Loucy (cell line): Measurements from ENCODE around the gene OR5AU1.

Source experiments
- H2AFZ ChIP-seq: fragments of 200-600 bp; sonication (generic); 2 replicates; pipeline ENCODE4 v1.6.0; 2016; ENCODE audit warnings: antibody characterized with exemption, mild to moderate bottlenecking, low read length, moderate library complexity
- H3F3A ChIP-seq: fragments of 200-600 bp; 2 replicates; pipeline ENCODE4 v1.6.0; 2016; ENCODE audit warnings: antibody characterized with exemption, low read depth, mild to moderate bottlenecking
- H3K27me3 ChIP-seq: fragments of 200-600 bp; sonication (generic); 2 replicates; pipeline ENCODE4 v1.6.1; 2014; ENCODE audit warnings: low read length, mild to moderate bottlenecking; ENCODE audit not compliant: insufficient read depth, poor library complexity, severe bottlenecking
- H3K36me3 ChIP-seq: fragments of 200-600 bp; sonication (generic); 2 replicates; pipeline ENCODE4 v1.6.1; 2016; ENCODE audit warnings: low read length; ENCODE audit not compliant: insufficient read depth
- H3K4me1 ChIP-seq: fragments of 200-600 bp; sonication (generic); 2 replicates; pipeline ENCODE4 v1.5.1; 2014; ENCODE audit warnings: low read length, mild to moderate bottlenecking; ENCODE audit not compliant: insufficient read depth, poor library complexity, severe bottlenecking
- H3K4me2 ChIP-seq: fragments of 200-600 bp; sonication (generic); 2 replicates; pipeline ENCODE4 v1.6.0; 2014; ENCODE audit warnings: antibody characterized with exemption, low read length, low read depth, mild to moderate bottlenecking; ENCODE audit not compliant: poor library complexity, severe bottlenecking
- H3K4me3 ChIP-seq: fragments of 200-600 bp; sonication (generic); 2 replicates; pipeline ENCODE4 v1.5.1; 2014; ENCODE audit warnings: low read length, mild to moderate bottlenecking, mixed read lengths; ENCODE audit not compliant: poor library complexity, severe bottlenecking
- H3K79me2 ChIP-seq: fragments of 200-600 bp; sonication (generic); 2 replicates; pipeline ENCODE4 v1.6.1; 2014; ENCODE audit warnings: low read length; ENCODE audit not compliant: insufficient read depth
- H3K9ac ChIP-seq: fragments of 200-600 bp; sonication (generic); 2 replicates; pipeline ENCODE4 v1.6.0; 2014; ENCODE audit warnings: mild to moderate bottlenecking, low read depth, low read length, moderate library complexity; ENCODE audit not compliant: poor library complexity, severe bottlenecking
- H3K9me2 ChIP-seq: fragments of 200-600 bp; sonication (generic); replicated peaks from 2 replicates; pipeline ENCODE4 v1.6.1; 2016; ENCODE audit warnings: low read depth, low read length, mixed read lengths
- H3K9me3 ChIP-seq: fragments of 200-600 bp; sonication (generic); 2 replicates; pipeline ENCODE4 v1.6.1; 2014; ENCODE audit warnings: mild to moderate bottlenecking, antibody characterized with exemption, low read length, low read depth; ENCODE audit not compliant: insufficient read depth
- H4K20me1 ChIP-seq: fragments of 200-600 bp; sonication (generic); 2 replicates; pipeline ENCODE4 v1.6.0; 2014; ENCODE audit warnings: antibody characterized with exemption, low read length, mild to moderate bottlenecking; ENCODE audit not compliant: insufficient read depth, poor library complexity, severe bottlenecking
- CTCF ChIP-seq: fragments of 200-600 bp; sonication (generic); conservative IDR thresholded peaks from 2 replicates; pipeline ENCODE4 v1.5.1; 2014; ENCODE audit warnings: mild to moderate bottlenecking, antibody characterized with exemption, low read length
- EZH2phosphoT487 ChIP-seq: fragments of 200-600 bp; IDR thresholded peaks from 2 replicates; pipeline ENCODE4 v1.6.1; 2018; ENCODE audit warnings: antibody characterized with exemption, mild to moderate bottlenecking, moderate library complexity, borderline replicate concordance

The OR5AU1 gene

GRCh38 chr14:21200752-21201461 lies 45.0 kb upstream of the OR5AU1 start:
- no peaks in the 10 kb centered on the region for H3K9me2 ChIP-seq
- no peaks in the 10 kb centered on the region for H3K4me1 ChIP-seq
- H3K27me3 ChIP-seq, result no peaks in the 10 kb centered on the region
- no peak overlapping the region for H3K4me2 ChIP-seq
- H3K36me3 ChIP-seq, result peaks cover 19% of the 10 kb centered on the region; the same call in 1 of the 2 replicates
- H3K79me2 ChIP-seq, result no peaks in the 10 kb centered on the region
- H3K9ac ChIP-seq, result no peak overlapping the region
- H2AFZ ChIP-seq, result no peak overlapping the region
- H3F3A ChIP-seq, result no peaks in the 10 kb centered on the region; the same call in 1 of the 2 replicates
- no peak for TF ChIP-seq EZH2phosphoT487
- no peak for TF ChIP-seq CTCF
- H3K4me3 ChIP-seq, result no peak overlapping the region
- no peaks in the 10 kb centered on the region for H4K20me1 ChIP-seq
- H3K9me3 ChIP-seq, result no peaks in the 10 kb centered on the region

- Histone ChIP-seq H3K4me3 (no peak overlapping the region), H3K27me3 (no peaks in the 10 kb centered on the region), H3K36me3 (peaks cover 11% of the 10 kb centered on the region; the same call in 1 of the 2 replicates), H3F3A (no peaks in the 10 kb centered on the region), H3K9me2 (no peaks in the 10 kb centered on the region), H4K20me1 (no peaks in the 10 kb centered on the region), H3K9me3 (no peaks in the 10 kb centered on the region), H3K4me2 (no peak overlapping the region), H3K4me1 (no peaks in the 10 kb centered on the region), H3K79me2 (no peaks in the 10 kb centered on the region), H3K9ac (no peak overlapping the region), H2AFZ (no peak overlapping the region)
- no peak for TF ChIP-seq EZH2phosphoT487
- no peak for TF ChIP-seq CTCF
Measured at GRCh38 chr14:21199611-21200560, 44.0 kb upstream of the OR5AU1 start.

- H3F3A ChIP-seq, result no peaks in the 10 kb centered on the region
Measured at GRCh38 chr14:21197418-21198205, 41.7 kb upstream of the OR5AU1 start.

More at GRCh38 chr14:21197418-21198205, 41.7 kb upstream of the OR5AU1 start:
- Histone ChIP-seq H3K36me3 (no peaks in the 10 kb centered on the region), H4K20me1 (no peaks in the 10 kb centered on the region), H3K27me3 (no peaks in the 10 kb centered on the region), H3K9ac (no peak overlapping the region), H3K4me3 (no peak overlapping the region), H3K9me2 (no peaks in the 10 kb centered on the region), H3K4me1 (no peaks in the 10 kb centered on the region), H3K4me2 (no peak overlapping the region), H3K9me3 (no peaks in the 10 kb centered on the region), H2AFZ (no peak overlapping the region), H3K79me2 (no peaks in the 10 kb centered on the region)
- TF ChIP-seq CTCF (no peak), EZH2phosphoT487 (no peak)
